Measurements from ENCODE around the gene HELT. TPM values are rescaled to one million over a fixed set of nuclear protein-coding genes. Genes with fewer than 3 reads are reported as not detected.

The HELT gene, protein sequence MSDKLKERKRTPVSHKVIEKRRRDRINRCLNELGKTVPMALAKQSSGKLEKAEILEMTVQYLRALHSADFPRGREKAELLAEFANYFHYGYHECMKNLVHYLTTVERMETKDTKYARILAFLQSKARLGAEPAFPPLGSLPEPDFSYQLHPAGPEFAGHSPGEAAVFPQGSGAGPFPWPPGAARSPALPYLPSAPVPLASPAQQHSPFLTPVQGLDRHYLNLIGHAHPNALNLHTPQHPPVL
- total RNA-seq: not detected in 2 replicates
- not detected in 2 replicates for polyA plus RNA-seq

DNA sequence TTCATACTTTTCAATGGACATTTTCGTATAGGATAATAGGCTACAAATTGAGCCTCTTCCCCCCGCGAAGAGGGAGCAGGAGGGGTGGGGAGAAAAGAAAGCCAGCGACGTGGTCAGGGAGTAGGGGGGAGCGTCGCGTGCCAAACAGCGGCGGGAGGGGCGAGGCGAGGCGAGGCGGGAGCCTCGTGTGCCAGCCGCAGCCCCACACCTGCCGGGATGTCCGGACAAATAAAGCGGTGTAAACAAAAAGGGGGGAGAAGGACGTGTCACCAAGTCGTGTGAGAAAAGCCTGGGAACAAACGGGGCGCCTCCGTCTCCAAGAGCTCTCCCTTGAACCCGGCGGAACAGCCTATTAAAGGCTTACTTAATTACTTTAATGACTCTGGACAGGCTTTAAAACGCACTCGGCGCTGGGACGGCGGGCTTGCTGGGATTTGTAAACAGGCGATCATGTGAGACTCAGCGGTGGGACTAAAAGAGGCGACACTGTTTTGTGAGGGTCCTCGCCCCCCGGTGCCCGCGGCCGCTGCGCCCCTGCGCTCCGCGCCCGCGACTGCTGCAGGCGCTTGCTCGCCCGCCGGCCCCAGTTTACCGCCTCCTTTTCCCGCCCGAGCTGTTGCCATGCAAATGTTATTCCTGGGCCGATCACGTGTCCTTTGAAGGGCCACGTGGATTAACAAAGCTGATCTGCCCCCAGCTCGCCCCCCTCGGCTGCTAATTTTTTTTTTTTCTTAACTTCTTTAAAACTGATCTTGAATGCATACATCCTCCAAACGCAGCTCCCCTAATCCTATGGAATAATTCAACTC is at the start of gene HELT:
Gene HELT, plus strand, starts transcription at position 527 of the 809 bp plus-strand sequence. CDS start 439 bp downstream, outside the sequence.
- Histone ChIP-seq H2AFZ (no peak within 1 kb of the TSS), H4K20me1 (ENCODE audit: insufficient read depth, poor library complexity, severe bottlenecking) (no peaks in the 10 kb centered on the region), H3K9me3 (ENCODE audit: low read depth) (no peaks in the 10 kb centered on the region), H3K36me3 (replicated peaks; ENCODE audit: insufficient read depth, low read depth) (no peaks in the 10 kb centered on the region), H3K27ac (no peak within 1 kb of the TSS), H3K9me2 (replicated peaks; ENCODE audit: insufficient read depth) (no peaks in the 10 kb centered on the region), H3K4me3 (no peak within 1 kb of the TSS), H3K4me2 (peak within 1 kb of the TSS; percentile 69), H3K79me2 (no peaks in the 10 kb centered on the region), H3K4me1 (ENCODE audit: insufficient read depth) (peaks cover 2% of the 10 kb centered on the region), H3K27me3 (peaks cover 100% of the 10 kb centered on the region)
- 2% methylated on average over 57 of the region's 58 CpGs for WGBS (ENCODE audit: low lambda C conversion rate, missing lambda C conversion rate)
- DNase-seq (ENCODE audit: low spot score): no peak
- TF ChIP-seq EZH2phosphoT487 (IDR thresholded peaks at IDR 0.05; ENCODE audit: low read depth, severe bottlenecking, unreplicated experiment) (peak; percentile 17), EZH2 (IDR thresholded peaks at IDR 0.05; ENCODE audit: borderline replicate concordance) (peak; percentile 20)
- TF ChIP-seq, protein P1, sequence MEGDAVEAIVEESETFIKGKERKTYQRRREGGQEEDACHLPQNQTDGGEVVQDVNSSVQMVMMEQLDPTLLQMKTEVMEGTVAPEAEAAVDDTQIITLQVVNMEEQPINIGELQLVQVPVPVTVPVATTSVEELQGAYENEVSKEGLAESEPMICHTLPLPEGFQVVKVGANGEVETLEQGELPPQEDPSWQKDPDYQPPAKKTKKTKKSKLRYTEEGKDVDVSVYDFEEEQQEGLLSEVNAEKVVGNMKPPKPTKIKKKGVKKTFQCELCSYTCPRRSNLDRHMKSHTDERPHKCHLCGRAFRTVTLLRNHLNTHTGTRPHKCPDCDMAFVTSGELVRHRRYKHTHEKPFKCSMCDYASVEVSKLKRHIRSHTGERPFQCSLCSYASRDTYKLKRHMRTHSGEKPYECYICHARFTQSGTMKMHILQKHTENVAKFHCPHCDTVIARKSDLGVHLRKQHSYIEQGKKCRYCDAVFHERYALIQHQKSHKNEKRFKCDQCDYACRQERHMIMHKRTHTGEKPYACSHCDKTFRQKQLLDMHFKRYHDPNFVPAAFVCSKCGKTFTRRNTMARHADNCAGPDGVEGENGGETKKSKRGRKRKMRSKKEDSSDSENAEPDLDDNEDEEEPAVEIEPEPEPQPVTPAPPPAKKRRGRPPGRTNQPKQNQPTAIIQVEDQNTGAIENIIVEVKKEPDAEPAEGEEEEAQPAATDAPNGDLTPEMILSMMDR (IDR thresholded peaks at IDR 0.05; ENCODE audit: poor library complexity): no peak

DNA sequence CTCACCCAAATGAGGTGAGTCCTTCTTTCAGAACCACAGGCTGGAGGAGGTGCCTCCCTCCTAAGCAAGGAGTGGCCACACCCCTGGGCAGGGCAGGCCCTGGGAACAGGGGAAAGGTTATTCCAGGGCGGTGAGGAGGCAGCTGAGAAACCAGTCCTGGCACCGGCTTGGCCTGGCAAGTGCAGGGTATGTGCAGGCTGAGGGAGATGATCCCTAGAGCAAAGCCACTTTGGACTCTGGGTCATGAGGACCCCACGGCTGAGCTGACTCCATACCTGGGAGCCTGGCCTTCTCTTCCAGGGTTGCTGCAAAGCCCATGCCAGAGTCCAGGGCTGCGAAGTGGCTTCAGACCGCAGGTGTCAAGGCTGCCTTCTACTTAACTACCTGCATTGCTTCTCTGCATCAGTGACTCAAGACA is 49.5 kb upstream of the HELT start:
- Histone ChIP-seq H3K4me3 (no peak overlapping the region), H3K4me1 (ENCODE audit: insufficient read depth) (no peaks in the 10 kb centered on the region), H3K36me3 (replicated peaks; ENCODE audit: insufficient read depth, low read depth) (no peaks in the 10 kb centered on the region), H3K9me2 (replicated peaks; ENCODE audit: insufficient read depth) (no peaks in the 10 kb centered on the region), H3K27me3 (no peaks in the 10 kb centered on the region), H2AFZ (no peak overlapping the region), H3K9me3 (ENCODE audit: low read depth) (no peaks in the 10 kb centered on the region), H3K79me2 (no peaks in the 10 kb centered on the region), H4K20me1 (ENCODE audit: insufficient read depth, poor library complexity, severe bottlenecking) (no peaks in the 10 kb centered on the region), H3K4me2 (no peak overlapping the region), H3K27ac (no peak overlapping the region)
- 75% methylated on average over 5 of the region's 5 CpGs for WGBS (ENCODE audit: low lambda C conversion rate, missing lambda C conversion rate)
- peak; percentile 35 for DNase-seq (ENCODE audit: low spot score)
- TF ChIP-seq EZH2phosphoT487 (IDR thresholded peaks at IDR 0.05; ENCODE audit: low read depth, severe bottlenecking, unreplicated experiment): no peak
- TF ChIP-seq EZH2 (IDR thresholded peaks at IDR 0.05; ENCODE audit: borderline replicate concordance): no peak
- TF ChIP-seq, protein P1 (IDR thresholded peaks at IDR 0.05; ENCODE audit: poor library complexity): no peak

DNA sequence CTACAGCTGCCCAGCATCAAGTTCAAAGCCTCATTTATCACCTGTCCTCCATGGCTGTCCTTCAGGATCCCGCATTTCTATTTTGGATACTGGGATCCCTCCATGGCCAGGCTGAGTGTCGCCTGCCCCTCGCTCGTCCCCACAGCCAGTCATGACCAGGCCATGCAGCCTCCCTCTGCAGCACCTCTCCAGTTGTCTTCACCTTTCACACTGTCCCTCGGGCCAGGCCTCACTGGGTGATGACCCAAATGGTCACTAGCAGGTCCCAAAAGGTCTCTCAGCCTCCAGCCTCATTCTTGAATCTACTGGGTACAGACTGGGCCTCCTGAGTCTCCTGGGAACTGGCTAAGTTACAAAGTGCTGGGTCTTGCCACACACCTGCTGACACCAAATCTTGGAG is 48.7 kb upstream of the HELT start:
- Histone ChIP-seq H3K9me3 (ENCODE audit: low read depth) (no peaks in the 10 kb centered on the region), H3K9me2 (replicated peaks; ENCODE audit: insufficient read depth) (no peaks in the 10 kb centered on the region), H3K4me1 (ENCODE audit: insufficient read depth) (no peaks in the 10 kb centered on the region), H3K27ac (no peak overlapping the region), H2AFZ (no peak overlapping the region), H3K79me2 (no peaks in the 10 kb centered on the region), H3K4me2 (no peak overlapping the region), H3K36me3 (replicated peaks; ENCODE audit: insufficient read depth, low read depth) (no peaks in the 10 kb centered on the region), H3K4me3 (no peak overlapping the region), H4K20me1 (ENCODE audit: insufficient read depth, poor library complexity, severe bottlenecking) (no peaks in the 10 kb centered on the region), H3K27me3 (no peaks in the 10 kb centered on the region)
- TF ChIP-seq EZH2 (IDR thresholded peaks at IDR 0.05; ENCODE audit: borderline replicate concordance): no peak
- TF ChIP-seq, protein P1 (IDR thresholded peaks at IDR 0.05; ENCODE audit: poor library complexity): no peak
- TF ChIP-seq EZH2phosphoT487 (IDR thresholded peaks at IDR 0.05; ENCODE audit: low read depth, severe bottlenecking, unreplicated experiment): no peak
- no peak for DNase-seq (ENCODE audit: low spot score)
- WGBS (ENCODE audit: low lambda C conversion rate, missing lambda C conversion rate): 88% methylated on average over 5 of the region's 5 CpGs
